Measurements from ENCODE around the gene MPPED1.

Gene MPPED1

GRCh38 chr22:43434928-43435311 lies 23.1 kb downstream of the MPPED1 start:
- no peak for DNase-seq
- Histone ChIP-seq H3K27ac (no peak overlapping the region), H3K9me3 (ENCODE audit: severe bottlenecking) (no peaks in the 10 kb centered on the region), H3K27me3 (ENCODE audit: insufficient read depth, low read depth, severe bottlenecking) (no peaks in the 10 kb centered on the region), H3K36me3 (peaks cover 6% of the 10 kb centered on the region), H3K4me3 (ENCODE audit: low read depth, low read length) (no peak overlapping the region)
- TF ChIP-seq CTCF (IDR thresholded peaks at IDR 0.05; ENCODE audit: low read depth, low read length): no peak

GRCh38 chr22:43435851-43436811 lies 24.3 kb downstream of the MPPED1 start:
- H3K27me3 ChIP-seq (ENCODE audit: insufficient read depth, low read depth, severe bottlenecking): no peaks in the 10 kb centered on the region
- H3K4me3 ChIP-seq (ENCODE audit: low read depth, low read length): no peak overlapping the region
- TF ChIP-seq CTCF (IDR thresholded peaks at IDR 0.05; ENCODE audit: low read depth, low read length): no peak
- H3K36me3 ChIP-seq: peaks cover 6% of the 10 kb centered on the region
- H3K27ac ChIP-seq: peak overlapping the region; percentile 74
- DNase-seq: peak; percentile 77
- H3K9me3 ChIP-seq (ENCODE audit: severe bottlenecking): no peaks in the 10 kb centered on the region

GRCh38 chr22:43436868-43437267 lies 25.1 kb downstream of the MPPED1 start:
- no peak for TF ChIP-seq CTCF (IDR thresholded peaks at IDR 0.05; ENCODE audit: low read depth, low read length)
- Histone ChIP-seq H3K4me3 (ENCODE audit: low read depth, low read length) (no peak overlapping the region), H3K36me3 (peaks cover 6% of the 10 kb centered on the region), H3K9me3 (ENCODE audit: severe bottlenecking) (no peaks in the 10 kb centered on the region), H3K27ac (no peak overlapping the region; the same call in 1 of the 2 replicates), H3K27me3 (ENCODE audit: insufficient read depth, low read depth, severe bottlenecking) (no peaks in the 10 kb centered on the region)
- DNase-seq: no peak

GRCh38 chr22:43437871-43438475 lies 26.2 kb downstream of the MPPED1 start:
- H3K36me3 ChIP-seq: peaks cover 6% of the 10 kb centered on the region
- DNase-seq: no peak
- H3K27ac ChIP-seq: no peak overlapping the region
- H3K9me3 ChIP-seq (ENCODE audit: severe bottlenecking): no peaks in the 10 kb centered on the region
- TF ChIP-seq CTCF (IDR thresholded peaks at IDR 0.05; ENCODE audit: low read depth, low read length): no peak
- H3K4me3 ChIP-seq (ENCODE audit: low read depth, low read length): no peak overlapping the region
- no peaks in the 10 kb centered on the region for H3K27me3 ChIP-seq (ENCODE audit: insufficient read depth, low read depth, severe bottlenecking)

- H3K27ac ChIP-seq: no peak overlapping the region
- no peak for TF ChIP-seq CTCF (IDR thresholded peaks at IDR 0.05; ENCODE audit: low read depth, low read length)
- no peaks in the 10 kb centered on the region for H3K27me3 ChIP-seq (ENCODE audit: insufficient read depth, low read depth, severe bottlenecking)
- no peak for DNase-seq
- H3K9me3 ChIP-seq (ENCODE audit: severe bottlenecking): no peaks in the 10 kb centered on the region
- H3K36me3 ChIP-seq: peaks cover 6% of the 10 kb centered on the region
- no peak overlapping the region for H3K4me3 ChIP-seq (ENCODE audit: low read depth, low read length)
These were observed 27.0 kb downstream of the MPPED1 start for GRCh38 chr22:43438666-43439347.

All from WERI-Rb-1 (cell line).